CD4-positive, alpha-beta T cell treated with Interleukin-4 for 4 hours (primary cell): ENCODE measurements around the gene FGF6.
"Not testable (repeated sequence)": the region's sequence is repeated elsewhere in the genome, so short reads cannot be mapped to it uniquely, and the experiment has no call there.

ENCODE experiments used
- DNase-seq: peaks from one replicate; pipeline ENCODE4 v3.0.0-alpha.2; 2020

FGF6 gene

DNA sequence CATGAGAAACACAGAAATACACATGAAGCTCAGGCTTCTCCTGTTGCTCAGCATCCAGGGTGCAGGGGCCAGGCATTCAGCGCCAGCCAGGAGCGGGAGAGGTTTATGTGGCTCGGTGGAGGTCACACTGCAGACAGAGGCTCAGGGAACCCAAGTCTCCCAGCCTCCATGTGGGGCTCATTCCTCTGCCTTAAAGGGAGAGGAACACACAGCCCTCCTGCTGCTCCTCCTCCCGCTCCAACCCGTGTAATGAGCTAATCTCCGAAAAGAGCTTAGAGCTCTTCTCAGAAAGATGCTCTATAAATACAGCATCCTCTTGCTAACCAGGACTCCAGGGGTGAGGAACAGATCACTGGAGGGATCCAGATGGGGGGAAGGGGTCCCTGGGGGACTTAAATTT is 28.2 kb downstream of the FGF6 start:
- no peak for DNase-seq

- DNase-seq, result no peak
Measured at GRCh38 chr12:4416276-4416675, 29.3 kb downstream of the FGF6 start.

- DNase-seq, result no peak
Measured at GRCh38 chr12:4412465-4412864, 33.1 kb downstream of the FGF6 start.

DNA sequence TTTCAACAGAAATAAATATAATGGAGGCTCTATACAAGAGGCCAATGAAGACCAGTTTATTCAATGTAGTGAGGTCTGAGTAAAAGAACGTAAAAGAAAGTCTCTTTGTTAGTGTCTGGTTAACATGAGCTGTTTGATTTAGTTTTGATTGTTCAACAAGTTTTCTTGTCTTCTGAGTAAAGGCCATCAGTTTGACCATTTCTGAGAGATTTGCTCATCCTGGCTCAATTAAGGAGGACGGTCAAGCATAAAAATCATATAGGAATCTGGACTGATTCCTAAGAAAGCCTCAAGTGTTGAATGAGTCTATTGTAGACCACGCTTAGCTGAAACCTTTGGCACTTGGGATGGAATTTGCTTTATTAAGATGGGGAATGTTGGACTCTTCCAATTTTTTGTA is 33.6 kb downstream of the FGF6 start:
- DNase-seq, result no peak

DNA sequence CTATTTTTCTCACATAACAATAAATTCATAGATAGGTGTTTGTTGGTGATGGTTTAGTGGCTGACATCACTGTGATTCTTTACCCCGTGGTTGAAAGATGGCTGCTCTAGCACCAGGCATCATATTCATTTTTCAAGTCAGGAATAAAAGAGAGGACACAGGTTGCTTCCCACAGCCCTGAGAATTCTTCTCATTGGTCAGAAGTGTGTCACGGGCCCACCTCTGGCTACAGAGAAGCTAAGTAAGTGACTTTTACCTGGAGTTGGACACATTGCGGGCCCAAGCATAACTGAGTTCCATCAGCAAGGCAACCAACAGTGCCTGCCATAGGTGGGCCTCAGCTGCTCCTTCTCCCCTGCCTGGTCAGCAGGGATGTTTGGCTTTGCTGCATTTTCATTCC is 38.5 kb downstream of the FGF6 start:
- DNase-seq, result no peak

- not testable (repeated sequence) for DNase-seq
Measured at GRCh38 chr12:4404877-4405637, 40.6 kb downstream of the FGF6 start.

- no peak for DNase-seq
Measured at GRCh38 chr12:4402996-4403395, 42.6 kb downstream of the FGF6 start.

DNA sequence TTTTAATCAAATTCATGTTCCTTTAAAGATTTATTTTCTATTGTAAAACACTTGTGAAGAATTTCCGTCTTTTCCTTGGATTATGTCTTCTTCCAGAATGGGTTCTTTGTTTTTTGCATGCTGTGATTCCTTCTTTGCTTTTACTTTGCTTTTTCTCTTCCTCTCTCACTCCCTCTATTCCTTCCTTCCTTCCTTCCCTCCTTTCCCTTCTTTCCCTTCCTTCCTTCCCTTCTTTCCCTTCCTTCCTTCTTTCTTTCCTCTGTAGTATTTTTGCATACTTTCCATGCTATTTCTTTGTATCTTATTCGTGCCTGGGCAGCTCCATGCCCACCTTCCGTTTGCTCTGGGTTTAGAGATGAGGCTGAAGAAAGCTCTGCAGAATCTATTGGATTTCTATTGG is 44.5 kb downstream of the FGF6 start:
- DNase-seq, result no peak

DNA sequence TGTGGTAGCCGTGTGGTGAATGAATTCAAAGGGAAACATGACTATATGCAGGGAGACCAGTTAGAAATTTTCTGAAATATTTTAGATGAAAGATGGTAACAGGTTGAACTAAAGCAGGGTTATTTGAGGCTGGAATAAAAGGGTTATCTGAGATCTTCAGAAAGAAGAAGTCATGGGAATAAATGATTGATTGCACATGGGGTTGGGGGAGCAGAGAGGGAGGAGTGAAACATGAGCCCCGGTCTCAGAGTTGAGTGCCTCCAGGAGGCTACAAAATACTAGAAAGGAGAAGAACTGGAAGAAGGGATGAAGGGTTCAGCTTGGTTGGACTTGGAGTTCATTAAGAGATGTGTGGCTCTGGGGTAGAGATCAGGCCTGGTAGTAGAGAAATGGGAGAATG is 49.8 kb downstream of the FGF6 start:
- DNase-seq, result no peak

- no peak for DNase-seq
Measured at GRCh38 chr12:4393211-4393610, 52.4 kb downstream of the FGF6 start.

GRCh38 chr12:4392223-4392742 is 53.3 kb downstream of the FGF6 start:
- no peak for DNase-seq

DNA sequence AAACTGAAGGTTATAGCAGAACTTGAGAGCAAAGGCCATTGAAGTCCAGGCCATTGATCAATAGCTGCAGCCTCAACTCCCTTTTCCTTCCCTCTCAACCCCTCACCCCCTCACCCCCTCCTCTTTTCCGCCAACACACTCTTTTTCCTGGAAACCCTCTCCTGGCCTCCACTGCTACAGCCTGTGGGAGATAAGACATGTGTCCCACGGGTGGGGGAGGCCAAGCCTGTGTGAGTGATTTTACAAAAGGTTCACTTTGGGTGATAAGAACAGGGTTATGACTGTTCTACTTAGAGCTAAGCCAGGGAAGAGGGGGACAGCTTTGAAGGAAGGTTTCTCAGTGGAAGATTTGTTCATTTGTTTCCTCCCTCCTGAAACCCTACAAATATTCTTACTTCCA is 57.0 kb downstream of the FGF6 start:
- no peak for DNase-seq

DNA sequence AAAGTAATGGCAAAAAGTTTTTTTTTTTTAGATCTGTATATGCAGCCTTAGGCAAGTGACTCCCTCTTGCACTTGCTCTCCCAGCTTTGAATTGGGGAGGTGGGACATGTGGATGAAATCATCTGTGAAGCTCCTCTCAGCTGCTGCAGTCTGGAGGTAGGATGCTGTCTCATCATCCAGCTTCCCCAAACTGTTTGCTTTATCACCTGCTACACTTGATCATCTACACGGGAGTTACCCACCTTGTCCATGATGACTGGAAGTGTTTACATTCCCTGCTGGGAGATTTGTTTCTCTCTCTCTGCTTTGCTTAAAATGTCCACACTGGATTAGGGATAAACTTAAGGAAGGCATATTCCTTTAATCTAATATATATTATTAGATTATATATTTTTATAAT is 57.6 kb downstream of the FGF6 start:
- no peak for DNase-seq

GRCh38 chr12:4387607-4388006 is 58.0 kb downstream of the FGF6 start:
- DNase-seq, result no peak

DNA sequence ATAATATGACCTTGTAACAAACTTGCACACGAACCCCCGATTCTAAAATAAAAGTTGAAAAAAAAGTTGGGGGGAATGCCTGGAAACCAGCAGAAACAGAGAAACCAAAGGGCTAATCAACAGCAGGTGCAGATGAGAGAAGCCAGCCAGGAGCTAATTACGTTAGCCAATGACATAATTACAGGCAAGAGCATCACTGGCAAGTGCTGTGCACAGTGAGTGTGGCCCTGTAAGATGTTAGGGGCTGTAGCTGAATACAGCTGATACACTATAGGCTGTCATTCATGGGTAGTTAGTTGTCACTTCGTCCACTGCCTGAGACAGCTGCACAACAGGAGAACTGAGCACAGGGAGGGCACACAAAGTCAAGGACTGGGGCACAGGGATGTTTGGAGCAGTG is 58.8 kb downstream of the FGF6 start:
- no peak for DNase-seq
